ENCODE measurements around the gene NFATC2. TPM values are rescaled to one million over a fixed set of nuclear protein-coding genes. Genes with fewer than 3 reads are reported as not detected.
A peak's percentile ranks its signal among the peaks of the same experiment; 100 is the strongest.

The NFATC2 gene
- total RNA-seq, 1 donor from 2014 or later: 7.6 TPM

DNA sequence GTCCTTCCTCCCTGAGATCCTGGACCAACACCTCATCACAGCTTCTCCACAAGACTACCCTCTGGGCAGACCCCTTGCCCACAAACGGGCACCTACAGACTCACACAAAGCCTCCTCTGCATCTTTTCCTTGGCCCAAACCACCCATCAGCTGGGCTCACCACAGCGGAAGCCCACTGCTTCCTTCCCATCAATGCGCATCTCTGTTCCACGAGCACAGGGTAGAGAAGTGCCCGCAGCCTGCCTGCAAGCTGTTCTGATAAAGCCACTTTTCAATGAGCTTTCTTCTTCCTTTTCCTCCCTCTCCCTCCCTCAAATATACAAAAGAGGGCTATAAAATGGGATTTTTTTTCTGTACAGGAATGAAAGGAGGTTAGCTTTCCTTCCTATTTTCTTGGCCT lies 111.2 kb downstream of the NFATC2 start:
- no peaks in the 10 kb centered on the region for H3K27me3 ChIP-seq
- H3K27ac ChIP-seq: no peak overlapping the region
- DNase-seq (no peak), ATAC-seq (no peak)
- TF ChIP-seq, protein P1, sequence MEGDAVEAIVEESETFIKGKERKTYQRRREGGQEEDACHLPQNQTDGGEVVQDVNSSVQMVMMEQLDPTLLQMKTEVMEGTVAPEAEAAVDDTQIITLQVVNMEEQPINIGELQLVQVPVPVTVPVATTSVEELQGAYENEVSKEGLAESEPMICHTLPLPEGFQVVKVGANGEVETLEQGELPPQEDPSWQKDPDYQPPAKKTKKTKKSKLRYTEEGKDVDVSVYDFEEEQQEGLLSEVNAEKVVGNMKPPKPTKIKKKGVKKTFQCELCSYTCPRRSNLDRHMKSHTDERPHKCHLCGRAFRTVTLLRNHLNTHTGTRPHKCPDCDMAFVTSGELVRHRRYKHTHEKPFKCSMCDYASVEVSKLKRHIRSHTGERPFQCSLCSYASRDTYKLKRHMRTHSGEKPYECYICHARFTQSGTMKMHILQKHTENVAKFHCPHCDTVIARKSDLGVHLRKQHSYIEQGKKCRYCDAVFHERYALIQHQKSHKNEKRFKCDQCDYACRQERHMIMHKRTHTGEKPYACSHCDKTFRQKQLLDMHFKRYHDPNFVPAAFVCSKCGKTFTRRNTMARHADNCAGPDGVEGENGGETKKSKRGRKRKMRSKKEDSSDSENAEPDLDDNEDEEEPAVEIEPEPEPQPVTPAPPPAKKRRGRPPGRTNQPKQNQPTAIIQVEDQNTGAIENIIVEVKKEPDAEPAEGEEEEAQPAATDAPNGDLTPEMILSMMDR (IDR thresholded peaks at IDR 0.05): no peak
- H3K9me3 ChIP-seq: no peaks in the 10 kb centered on the region
- H3K36me3 ChIP-seq: peaks cover 8% of the 10 kb centered on the region
- intact Hi-C loops (cut with DNase I): no loop called here
- H3K4me1 ChIP-seq: peaks cover 11% of the 10 kb centered on the region
- no peak overlapping the region for H3K4me3 ChIP-seq

DNA sequence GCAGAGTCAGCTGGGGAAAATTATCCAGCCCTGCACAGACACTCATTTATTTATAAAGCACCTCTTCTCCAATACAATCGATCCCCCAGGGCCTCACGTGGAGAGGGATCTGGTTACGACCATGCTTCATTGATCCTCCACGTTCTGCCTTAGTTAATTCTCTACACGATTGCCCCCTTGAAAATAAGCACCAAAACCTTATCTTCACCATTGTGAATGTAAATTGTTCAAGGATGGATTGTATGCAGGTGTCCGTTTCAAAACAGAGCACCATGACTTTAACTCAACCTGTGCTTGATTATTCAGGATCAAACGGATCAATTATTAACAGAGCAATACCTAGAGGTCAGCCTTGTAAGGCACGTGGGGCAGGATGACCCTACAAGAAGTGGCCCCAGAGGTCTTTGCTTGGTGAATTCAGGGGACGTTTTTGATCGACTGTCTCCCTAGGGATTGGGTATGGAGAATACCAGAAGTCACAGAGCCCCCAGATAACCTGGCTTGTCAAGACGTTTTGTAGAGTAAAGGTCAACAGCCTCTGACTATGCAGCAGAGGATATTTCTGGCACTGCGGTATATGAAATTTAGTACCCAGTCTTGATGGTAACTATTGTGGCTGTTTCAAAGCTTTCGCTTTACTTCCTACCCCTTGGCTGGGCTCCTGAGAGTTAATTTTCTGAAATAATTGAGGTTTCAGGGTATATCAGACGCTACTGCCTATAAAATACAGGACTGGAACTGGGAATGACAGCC lies 112.1 kb downstream of the NFATC2 start:
- peaks cover 8% of the 10 kb centered on the region for H3K36me3 ChIP-seq
- H3K27ac ChIP-seq: no peak overlapping the region
- no peak overlapping the region for H3K4me3 ChIP-seq
- no peak for DNase-seq
- no peaks in the 10 kb centered on the region for H3K27me3 ChIP-seq
- peaks cover 11% of the 10 kb centered on the region for H3K4me1 ChIP-seq
- no peak for ATAC-seq
- intact Hi-C loops (cut with DNase I): no loop called here
- TF ChIP-seq, protein P1 (IDR thresholded peaks at IDR 0.05): no peak
- no peaks in the 10 kb centered on the region for H3K9me3 ChIP-seq

DNA sequence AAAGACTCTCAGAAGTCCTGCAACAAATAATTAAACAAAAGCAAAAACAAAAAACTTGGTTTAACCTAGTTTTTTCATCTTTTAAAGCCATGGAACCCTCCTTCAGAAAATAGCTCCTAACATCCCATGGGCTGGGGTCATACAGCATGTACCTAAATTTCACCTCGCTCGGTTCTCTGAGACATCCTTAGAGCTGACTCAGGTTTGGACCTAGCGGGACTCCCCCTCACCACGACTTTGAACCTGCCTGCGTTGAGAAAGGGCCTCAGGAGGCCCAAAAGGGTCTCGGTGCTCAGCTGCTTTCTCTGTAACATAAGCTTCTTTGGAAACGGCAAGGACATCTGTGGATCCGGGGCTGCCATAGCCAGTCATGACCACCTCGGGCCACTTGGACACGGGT lies 112.8 kb downstream of the NFATC2 start:
- Histone ChIP-seq H3K36me3 (peaks cover 2% of the 10 kb centered on the region), H3K9me3 (no peaks in the 10 kb centered on the region), H3K4me1 (peaks cover 11% of the 10 kb centered on the region), H3K27me3 (no peaks in the 10 kb centered on the region), H3K27ac (no peak overlapping the region), H3K4me3 (no peak overlapping the region)
- DNase-seq (no peak), ATAC-seq (no peak)
- TF ChIP-seq, protein P1 (IDR thresholded peaks at IDR 0.05): no peak
- intact Hi-C loops (cut with DNase I): no loop called here

DNA sequence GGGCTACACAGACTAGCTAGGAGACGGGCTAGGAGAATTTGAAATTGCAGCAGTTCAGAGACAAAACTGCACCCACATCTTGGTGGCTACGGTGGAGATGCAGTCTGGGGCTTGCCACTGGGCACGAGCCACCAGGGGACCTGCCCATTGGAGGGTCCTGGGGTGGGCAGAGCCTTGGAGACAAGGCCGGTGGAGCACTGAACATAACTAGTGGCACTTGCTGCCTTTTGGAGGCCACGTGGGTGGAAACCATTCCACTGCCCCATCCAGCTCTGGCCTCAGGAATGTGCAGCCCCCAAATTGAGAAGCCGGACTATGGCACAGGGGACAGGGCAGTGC lies 113.4 kb downstream of the NFATC2 start:
- DNase-seq: no peak
- Histone ChIP-seq H3K36me3 (no peaks in the 10 kb centered on the region), H3K4me1 (peaks cover 11% of the 10 kb centered on the region), H3K4me3 (no peak overlapping the region), H3K27ac (no peak overlapping the region), H3K9me3 (no peaks in the 10 kb centered on the region), H3K27me3 (no peaks in the 10 kb centered on the region)
- intact Hi-C loops (cut with DNase I): no loop called here
- no peak for ATAC-seq
- TF ChIP-seq, protein P1 (IDR thresholded peaks at IDR 0.05): no peak

DNA sequence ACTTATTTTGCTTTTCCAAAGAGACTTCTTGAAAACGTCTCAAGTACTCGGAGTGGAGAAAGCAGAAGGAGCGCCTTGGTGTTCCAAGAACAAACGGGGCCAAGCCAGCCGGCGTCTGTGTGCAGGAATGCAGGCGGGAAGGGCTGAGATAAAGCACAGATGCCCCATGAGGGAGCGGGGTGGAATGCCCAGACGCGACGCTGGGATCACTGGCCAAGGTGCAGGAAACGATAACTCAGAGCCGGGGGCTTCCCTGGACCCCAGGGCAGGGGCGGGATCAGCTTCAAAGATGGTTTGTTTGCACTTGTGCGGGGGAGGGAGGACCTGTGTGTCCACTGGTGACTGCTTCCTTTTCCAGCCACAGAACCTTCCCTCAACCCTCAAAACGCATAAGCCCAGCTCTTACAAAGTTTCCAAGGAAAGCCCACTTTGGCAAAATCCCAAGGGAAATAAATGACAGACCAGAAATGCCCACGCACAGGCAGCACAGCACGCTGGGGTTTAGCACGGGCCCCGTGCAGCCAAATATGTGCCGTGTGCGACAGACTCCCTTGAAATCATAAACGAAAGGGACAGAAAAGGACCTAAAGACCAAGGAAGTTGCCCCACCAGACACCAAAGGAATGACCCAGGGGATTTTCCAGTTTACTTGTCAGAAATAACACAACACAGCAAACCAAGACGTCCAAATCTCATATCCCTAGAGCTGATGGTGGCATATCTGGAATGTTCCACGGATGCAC lies 113.9 kb downstream of the NFATC2 start:
- intact Hi-C loops (cut with DNase I): no loop called here
- no peaks in the 10 kb centered on the region for H3K36me3 ChIP-seq
- peak; percentile 74 for DNase-seq

More for the DNA sequence above, 113.9 kb downstream of the NFATC2 start:
- TF ChIP-seq, protein P1 (IDR thresholded peaks at IDR 0.05): no peak
- Histone ChIP-seq H3K27me3 (no peaks in the 10 kb centered on the region), H3K4me1 (peaks cover 11% of the 10 kb centered on the region), H3K27ac (peak overlapping the region; percentile 9), H3K4me3 (no peak overlapping the region), H3K9me3 (no peaks in the 10 kb centered on the region)
- ATAC-seq: peak; percentile 78

Data from upper lobe of right lung (tissue), 1 donor.